Parathyroid adenoma (tissue), 2 donors: ENCODE data around the gene C18orf63.

ENCODE experiments used
- H2AFZ ChIP-seq: fragments of 300-600 bp; sonication (generic); one replicate; pipeline ENCODE4 v1.7.0; 2017; ENCODE audit warnings: antibody characterized with exemption, mild to moderate bottlenecking
- H3K27ac ChIP-seq: fragments of 300-600 bp; sonication (generic); one replicate; pipeline ENCODE4 v1.7.0; 2017
- H3K27me3 ChIP-seq: fragments of 300-600 bp; sonication (generic); one replicate; pipeline ENCODE4 v1.7.0; 2017; ENCODE audit warnings: low read length; ENCODE audit not compliant: control insufficient read depth, insufficient read depth
- H3K36me3 ChIP-seq: fragments of 300-600 bp; sonication (generic); one replicate; pipeline ENCODE4 v1.7.0; 2017; ENCODE audit warnings: low read length; ENCODE audit not compliant: control insufficient read depth, insufficient read depth
- H3K4me1 ChIP-seq: fragments of 300-600 bp; sonication (generic); one replicate; pipeline ENCODE4 v1.7.0; 2017; ENCODE audit warnings: control low read depth
- H3K4me2 ChIP-seq: fragments of 300-600 bp; sonication (generic); one replicate; pipeline ENCODE4 v1.7.0; 2017; ENCODE audit warnings: low read length
- H3K4me3 ChIP-seq: fragments of 300-600 bp; sonication (generic); one replicate; pipeline ENCODE4 v1.7.0; 2017; ENCODE audit warnings: low read depth, low read length
- H3K79me2 ChIP-seq: fragments of 300-600 bp; sonication (generic); one replicate; pipeline ENCODE4 v1.7.0; 2017; ENCODE audit warnings: control low read depth
- H3K9ac ChIP-seq: fragments of 300-600 bp; sonication (generic); one replicate; pipeline ENCODE4 v1.7.0; 2017; ENCODE audit warnings: mild to moderate bottlenecking
- H3K9me3 ChIP-seq: fragments of 300-600 bp; sonication (generic); one replicate; pipeline ENCODE4 v1.7.0; 2017; ENCODE audit warnings: low read length; ENCODE audit not compliant: control insufficient read depth
- CTCF ChIP-seq: fragments of 300-600 bp; sonication (generic); IDR thresholded peaks from one replicate; pipeline ENCODE4 v1.7.0; 2017; ENCODE audit warnings: antibody characterized with exemption, mild to moderate bottlenecking
- donor health status: primary hyperparathyroidism.

Gene C18orf63

GRCh38 chr18:74373428-74373827, 57.8 kb downstream of the C18orf63 start:
- no peaks in the 10 kb centered on the region for H3K4me1 ChIP-seq
- H3K36me3 ChIP-seq = no peaks in the 10 kb centered on the region
- no peaks in the 10 kb centered on the region for H3K9me3 ChIP-seq
- H3K4me2 ChIP-seq = no peak overlapping the region
- no peaks in the 10 kb centered on the region for H3K27me3 ChIP-seq
- H3K27ac ChIP-seq = no peak overlapping the region
- no peak for TF ChIP-seq CTCF
- H3K9ac ChIP-seq = no peak overlapping the region
- no peak overlapping the region for H3K4me3 ChIP-seq
- no peak overlapping the region for H2AFZ ChIP-seq
- no peaks in the 10 kb centered on the region for H3K79me2 ChIP-seq

GRCh38 chr18:74375999-74376398, 60.4 kb downstream of the C18orf63 start:
- no peak for TF ChIP-seq CTCF
- Histone ChIP-seq H3K36me3 (no peaks in the 10 kb centered on the region), H3K4me3 (no peak overlapping the region), H3K27ac (no peak overlapping the region), H3K79me2 (no peaks in the 10 kb centered on the region), H2AFZ (no peak overlapping the region), H3K4me2 (no peak overlapping the region), H3K27me3 (no peaks in the 10 kb centered on the region), H3K9ac (no peak overlapping the region), H3K9me3 (no peaks in the 10 kb centered on the region), H3K4me1 (no peaks in the 10 kb centered on the region)

GRCh38 chr18:74376523-74376922, 60.9 kb downstream of the C18orf63 start:
- Histone ChIP-seq H3K9ac (no peak overlapping the region), H3K36me3 (no peaks in the 10 kb centered on the region), H3K4me2 (no peak overlapping the region), H3K27ac (no peak overlapping the region), H2AFZ (no peak overlapping the region), H3K27me3 (no peaks in the 10 kb centered on the region), H3K79me2 (no peaks in the 10 kb centered on the region), H3K9me3 (no peaks in the 10 kb centered on the region), H3K4me3 (no peak overlapping the region), H3K4me1 (no peaks in the 10 kb centered on the region)
- no peak for TF ChIP-seq CTCF

- H3K4me2 ChIP-seq = no peak overlapping the region
- no peaks in the 10 kb centered on the region for H3K9me3 ChIP-seq
- H3K4me3 ChIP-seq = no peak overlapping the region
- no peak overlapping the region for H3K9ac ChIP-seq
- no peak overlapping the region for H3K27ac ChIP-seq
- H3K4me1 ChIP-seq = no peaks in the 10 kb centered on the region
- H3K36me3 ChIP-seq = no peaks in the 10 kb centered on the region
- no peak overlapping the region for H2AFZ ChIP-seq
- no peak for TF ChIP-seq CTCF
- H3K27me3 ChIP-seq = no peaks in the 10 kb centered on the region
- no peaks in the 10 kb centered on the region for H3K79me2 ChIP-seq
These were observed 62.1 kb downstream of the C18orf63 start for GRCh38 chr18:74377776-74378175.

- H3K9me3 ChIP-seq = no peaks in the 10 kb centered on the region
- no peak for TF ChIP-seq CTCF
- no peaks in the 10 kb centered on the region for H3K4me1 ChIP-seq
- H3K4me2 ChIP-seq = no peak overlapping the region
- H3K27me3 ChIP-seq = no peaks in the 10 kb centered on the region
- no peak overlapping the region for H3K4me3 ChIP-seq
- no peak overlapping the region for H3K9ac ChIP-seq
- no peaks in the 10 kb centered on the region for H3K79me2 ChIP-seq
- no peak overlapping the region for H3K27ac ChIP-seq
- no peaks in the 10 kb centered on the region for H3K36me3 ChIP-seq
- H2AFZ ChIP-seq = no peak overlapping the region
These were observed 62.6 kb downstream of the C18orf63 start for GRCh38 chr18:74378179-74378682.
